GM12873 (cell line): ENCODE results near the gene BCL2L2.

ENCODE experiments used
- TF ChIP-seq, protein P1 (sequence below): IDR thresholded peaks from 2 replicates; pipeline ENCODE4 v1.5.1; 2012; ENCODE audit warnings: low read depth, mild to moderate bottlenecking, moderate library complexity, low read length, control low read depth; ENCODE audit not compliant: insufficient read depth; ENCODE audit errors: missing control alignments

BCL2L2 gene

DNA sequence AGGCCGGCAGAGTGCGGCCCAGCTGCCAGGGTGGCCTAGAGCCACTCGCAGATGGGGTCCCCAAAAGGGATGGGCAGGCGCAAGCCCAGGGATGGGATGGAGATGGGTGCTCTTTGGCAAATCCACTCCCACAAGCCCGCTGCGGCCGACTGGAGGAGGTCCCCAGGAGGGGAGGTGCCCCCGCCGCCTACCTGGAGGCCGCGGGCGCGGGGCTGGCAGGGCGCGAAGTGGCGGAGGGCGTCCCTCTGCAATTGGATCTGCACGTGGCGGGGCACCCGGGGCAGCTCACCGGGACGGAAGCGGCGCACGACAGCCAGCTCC lies 4.7 kb upstream of the BCL2L2 start:
- TF ChIP-seq, protein P1, sequence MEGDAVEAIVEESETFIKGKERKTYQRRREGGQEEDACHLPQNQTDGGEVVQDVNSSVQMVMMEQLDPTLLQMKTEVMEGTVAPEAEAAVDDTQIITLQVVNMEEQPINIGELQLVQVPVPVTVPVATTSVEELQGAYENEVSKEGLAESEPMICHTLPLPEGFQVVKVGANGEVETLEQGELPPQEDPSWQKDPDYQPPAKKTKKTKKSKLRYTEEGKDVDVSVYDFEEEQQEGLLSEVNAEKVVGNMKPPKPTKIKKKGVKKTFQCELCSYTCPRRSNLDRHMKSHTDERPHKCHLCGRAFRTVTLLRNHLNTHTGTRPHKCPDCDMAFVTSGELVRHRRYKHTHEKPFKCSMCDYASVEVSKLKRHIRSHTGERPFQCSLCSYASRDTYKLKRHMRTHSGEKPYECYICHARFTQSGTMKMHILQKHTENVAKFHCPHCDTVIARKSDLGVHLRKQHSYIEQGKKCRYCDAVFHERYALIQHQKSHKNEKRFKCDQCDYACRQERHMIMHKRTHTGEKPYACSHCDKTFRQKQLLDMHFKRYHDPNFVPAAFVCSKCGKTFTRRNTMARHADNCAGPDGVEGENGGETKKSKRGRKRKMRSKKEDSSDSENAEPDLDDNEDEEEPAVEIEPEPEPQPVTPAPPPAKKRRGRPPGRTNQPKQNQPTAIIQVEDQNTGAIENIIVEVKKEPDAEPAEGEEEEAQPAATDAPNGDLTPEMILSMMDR, result no peak

DNA sequence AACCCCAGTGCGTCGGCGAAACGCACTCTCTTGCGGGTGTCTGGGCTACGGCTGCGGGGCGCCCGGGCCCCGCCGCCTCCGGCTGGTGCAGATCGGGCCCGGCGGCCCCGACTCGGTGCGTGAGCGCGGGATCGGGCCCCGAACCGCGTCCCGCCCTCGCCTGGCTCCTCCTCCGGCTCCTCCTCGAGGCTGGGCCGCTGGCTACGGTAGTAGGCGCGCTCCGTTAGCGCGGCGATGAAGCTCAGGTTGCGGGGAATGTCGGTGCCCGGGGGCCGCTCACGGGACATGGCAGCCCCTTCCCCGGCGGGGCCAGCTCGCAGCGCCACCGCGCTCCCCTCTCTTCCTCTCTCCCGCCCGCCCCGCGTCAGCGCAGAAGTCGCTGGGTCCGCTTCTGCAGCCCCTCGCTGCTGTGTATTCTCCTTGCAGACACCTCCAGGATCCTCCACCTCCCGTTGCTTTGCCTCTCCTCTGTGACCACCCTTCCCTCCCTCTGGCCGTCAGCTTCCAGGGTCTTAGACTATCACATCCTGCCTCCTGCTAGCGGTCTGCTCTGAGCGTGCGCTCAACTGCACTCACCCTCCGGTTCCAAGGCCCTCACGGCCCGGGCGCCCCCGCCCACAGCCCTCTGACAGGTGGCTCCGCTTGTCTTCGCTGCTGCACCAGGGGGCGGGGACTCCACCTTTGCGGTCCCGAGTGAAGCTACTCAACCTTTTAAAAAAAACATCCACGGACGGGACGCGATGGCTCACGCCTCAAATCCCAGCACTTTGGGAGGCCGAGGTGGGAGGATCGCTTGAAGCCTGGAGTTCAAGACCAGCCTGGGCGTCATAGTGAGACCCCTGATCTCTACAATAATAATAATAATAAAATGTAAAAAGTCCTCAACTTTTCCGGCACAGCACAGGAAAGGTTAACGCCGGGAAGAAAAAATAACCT lies 4.1 kb upstream of the BCL2L2 start, which contains the start of gene PPP1R3E:
TSS of gene PPP1R3E (minus strand) at position 570 of the 936 bp plus-strand sequence. CDS start at position 287, 283 bp downstream.
- TF ChIP-seq, protein P1, result no peak

DNA sequence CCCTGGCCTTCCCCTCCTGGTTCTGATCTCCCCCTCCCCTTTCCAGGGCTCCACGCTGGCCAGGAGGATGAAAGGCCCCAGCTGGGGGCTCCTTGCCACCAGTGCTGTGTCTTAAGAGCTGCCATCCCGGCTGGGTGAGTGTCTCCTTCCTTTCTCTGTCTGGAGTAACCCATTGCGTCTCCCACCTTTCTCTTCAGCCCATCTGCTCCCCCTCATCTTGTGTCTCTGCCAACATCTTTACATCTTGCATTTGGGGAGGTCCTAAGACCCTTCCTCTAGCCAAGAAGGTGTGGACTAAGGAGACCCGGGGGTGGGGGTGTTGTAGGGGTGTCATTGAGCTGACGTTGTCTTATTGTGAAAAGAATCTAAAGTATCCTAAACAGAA lies 505 bp downstream of the BCL2L2 start:
- TF ChIP-seq, protein P1, result no peak

DNA sequence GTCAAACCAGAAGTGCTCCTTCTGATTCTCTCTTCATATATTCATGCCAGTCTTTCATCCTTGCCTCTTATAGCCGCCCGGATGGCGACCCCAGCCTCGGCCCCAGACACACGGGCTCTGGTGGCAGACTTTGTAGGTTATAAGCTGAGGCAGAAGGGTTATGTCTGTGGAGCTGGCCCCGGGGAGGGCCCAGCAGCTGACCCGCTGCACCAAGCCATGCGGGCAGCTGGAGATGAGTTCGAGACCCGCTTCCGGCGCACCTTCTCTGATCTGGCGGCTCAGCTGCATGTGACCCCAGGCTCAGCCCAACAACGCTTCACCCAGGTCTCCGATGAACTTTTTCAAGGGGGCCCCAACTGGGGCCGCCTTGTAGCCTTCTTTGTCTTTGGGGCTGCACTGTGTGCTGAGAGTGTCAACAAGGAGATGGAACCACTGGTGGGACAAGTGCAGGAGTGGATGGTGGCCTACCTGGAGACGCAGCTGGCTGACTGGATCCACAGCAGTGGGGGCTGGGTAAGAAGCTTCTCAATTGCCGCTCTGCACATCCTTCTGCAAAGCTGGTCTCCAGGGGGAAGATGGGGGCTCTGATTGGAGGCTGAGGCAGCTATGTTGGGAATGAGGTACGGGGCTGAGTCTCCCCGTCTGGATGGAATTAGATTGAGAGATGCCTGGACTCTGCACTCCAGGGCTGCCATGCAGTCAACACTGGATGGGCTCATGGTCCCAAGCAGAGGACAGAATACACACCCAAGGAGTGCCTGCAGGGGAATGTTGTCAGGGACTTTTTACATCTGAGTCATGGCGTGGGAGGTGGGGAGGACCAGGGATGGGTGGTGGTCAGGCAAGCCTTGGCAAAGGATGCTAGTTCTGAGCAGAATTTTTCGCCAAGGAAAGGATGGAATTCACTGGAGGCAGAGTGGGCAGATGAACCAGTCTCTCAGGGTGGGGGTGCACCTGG lies 1.3 kb downstream of the BCL2L2 start:
- TF ChIP-seq, protein P1, result no peak

DNA sequence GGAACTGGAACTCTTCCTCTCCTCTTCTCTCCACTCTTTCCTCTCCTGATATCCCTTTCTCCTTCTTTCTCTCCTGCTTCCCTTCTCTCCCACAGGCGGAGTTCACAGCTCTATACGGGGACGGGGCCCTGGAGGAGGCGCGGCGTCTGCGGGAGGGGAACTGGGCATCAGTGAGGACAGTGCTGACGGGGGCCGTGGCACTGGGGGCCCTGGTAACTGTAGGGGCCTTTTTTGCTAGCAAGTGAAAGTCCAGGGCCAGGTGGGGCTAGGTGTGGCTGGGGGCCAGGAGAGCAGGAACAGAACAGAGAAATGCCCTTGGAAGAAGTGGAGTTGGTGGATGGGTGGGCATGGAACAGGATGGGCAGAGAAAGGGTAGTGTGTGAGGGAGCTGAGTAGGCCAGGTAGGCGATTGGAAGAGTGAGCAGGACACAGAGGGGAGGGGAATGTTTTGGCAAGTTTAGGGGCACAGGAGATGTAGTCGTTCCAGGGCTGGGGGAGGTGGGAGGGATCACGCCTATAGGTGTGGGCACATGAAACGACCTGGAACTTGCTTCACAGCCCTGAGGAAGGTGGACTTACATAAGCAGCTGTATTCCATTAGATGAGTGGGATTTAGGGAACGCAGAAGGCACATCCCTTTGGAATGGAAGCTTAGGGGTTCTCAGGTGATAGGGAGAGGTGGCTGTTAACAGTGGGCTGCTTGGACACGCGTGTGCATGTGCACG lies 2.2 kb downstream of the BCL2L2 start:
- TF ChIP-seq, protein P1, result no peak

DNA sequence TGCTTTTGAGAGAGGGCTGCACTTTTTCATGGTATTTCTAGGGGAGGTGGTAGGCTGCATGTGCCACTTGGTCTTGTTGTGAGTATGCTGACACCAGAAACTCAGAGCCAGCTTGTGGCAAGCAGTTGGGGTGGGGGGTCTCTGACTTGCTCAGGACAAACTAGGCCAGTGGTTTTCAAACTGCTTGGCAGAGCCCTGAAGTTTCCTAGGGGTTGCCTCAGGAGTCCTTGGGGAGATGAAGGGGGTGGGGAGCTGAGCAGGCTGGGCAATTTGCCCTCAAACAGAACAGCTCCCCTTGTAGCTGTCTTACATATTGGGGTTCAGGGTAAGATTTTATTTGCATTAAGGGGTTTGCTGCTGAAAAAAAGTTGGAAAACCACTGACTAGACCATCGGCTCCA lies 3.9 kb downstream of the BCL2L2 start:
- TF ChIP-seq, protein P1, result no peak
